Activated CD4-positive, alpha-beta T cell treated with anti-CD3 and anti-CD28 coated beads, Interleukin-2, amount 50 U/mL, for 16 hours (primary cell): ENCODE data around the gene NR1D1.
A peak's percentile ranks its signal among the peaks of the same experiment; 100 is the strongest.

Experiments
- DNase-seq: peaks from one replicate; pipeline ENCODE4 v3.0.0-alpha.2; 2020

The NR1D1 gene

DNA sequence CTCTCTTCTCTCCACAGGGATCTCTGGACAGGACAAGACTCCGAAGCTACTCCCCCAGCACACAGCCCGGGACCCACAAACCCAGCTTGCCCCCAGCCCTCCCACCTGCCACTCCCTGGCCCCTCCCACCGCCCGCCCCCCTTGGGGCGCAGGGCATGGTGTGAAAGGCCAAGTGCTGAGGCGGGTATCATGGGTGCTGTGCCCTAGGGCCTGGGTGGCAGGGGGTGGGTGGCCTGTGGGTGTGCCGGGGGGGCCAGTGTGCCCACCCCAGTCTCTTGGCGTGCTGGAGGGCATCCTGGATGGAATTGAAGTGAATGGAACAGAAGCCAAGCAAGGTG is 26.2 kb downstream of the NR1D1 start:
- DNase-seq: no peak

DNA sequence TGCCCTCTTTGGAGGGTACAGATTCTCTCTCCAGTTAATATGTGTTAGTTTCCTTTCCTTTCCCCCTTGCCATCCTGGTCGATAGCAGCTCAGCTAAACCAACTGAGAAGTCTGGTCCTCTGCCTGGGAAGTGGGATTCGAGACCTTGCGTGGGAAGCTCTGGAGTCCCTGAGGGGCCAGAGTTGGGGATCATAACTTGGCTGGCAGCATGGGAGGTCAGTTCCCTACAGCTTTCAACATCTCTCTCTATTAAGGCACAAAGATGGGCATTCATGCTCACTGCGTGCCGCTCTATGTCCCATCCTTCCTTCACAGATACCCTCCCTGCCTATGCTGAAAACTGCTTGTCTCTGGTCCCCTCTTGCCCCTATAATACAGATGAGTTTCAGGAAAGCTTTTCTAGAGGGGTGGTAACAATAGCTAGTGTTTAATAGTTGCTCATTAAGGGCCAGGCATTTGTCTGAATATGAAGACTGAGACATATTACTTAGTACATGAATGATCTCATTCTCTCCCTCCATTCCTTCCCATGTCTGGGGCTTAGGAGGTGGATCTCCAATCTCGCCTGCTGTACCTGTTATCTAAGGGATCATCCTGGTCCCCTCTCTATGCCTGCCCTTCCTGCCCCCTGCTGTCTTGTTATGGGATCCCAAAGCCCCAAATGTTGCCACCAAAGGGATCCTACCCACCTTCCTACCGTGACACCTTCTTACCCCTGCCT is 26.8 kb downstream of the NR1D1 start:
- no peak for DNase-seq

DNA sequence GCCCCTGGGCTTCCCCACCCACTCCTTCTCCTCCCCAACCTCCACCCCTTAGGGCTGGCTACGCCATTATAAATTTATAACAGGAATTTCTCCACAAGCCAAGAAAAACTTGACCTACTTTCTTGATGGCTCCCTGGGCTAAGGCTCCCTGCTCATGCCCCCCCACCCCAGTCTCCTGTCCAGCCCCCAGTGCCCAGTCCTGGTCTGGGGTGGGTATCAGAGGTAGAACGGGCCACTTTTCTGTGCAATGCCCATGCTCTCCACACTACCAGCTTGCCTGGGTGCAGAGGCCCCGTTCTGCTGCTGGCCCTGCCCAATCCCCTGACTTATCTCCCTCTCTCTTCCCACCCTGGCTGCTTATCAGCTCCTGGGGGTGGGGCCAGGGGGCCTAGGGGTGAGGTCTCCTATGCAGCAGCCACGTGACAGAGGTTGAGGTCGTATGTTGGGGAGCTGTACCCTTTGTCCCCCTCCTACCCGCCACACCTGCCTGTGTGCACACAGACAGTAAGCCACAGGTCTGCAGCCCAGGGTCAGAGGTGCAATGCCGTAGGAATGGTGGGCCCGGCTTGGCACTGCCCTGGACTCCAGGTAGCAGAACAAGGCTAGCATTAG is 27.5 kb downstream of the NR1D1 start:
- no peak for DNase-seq

DNA sequence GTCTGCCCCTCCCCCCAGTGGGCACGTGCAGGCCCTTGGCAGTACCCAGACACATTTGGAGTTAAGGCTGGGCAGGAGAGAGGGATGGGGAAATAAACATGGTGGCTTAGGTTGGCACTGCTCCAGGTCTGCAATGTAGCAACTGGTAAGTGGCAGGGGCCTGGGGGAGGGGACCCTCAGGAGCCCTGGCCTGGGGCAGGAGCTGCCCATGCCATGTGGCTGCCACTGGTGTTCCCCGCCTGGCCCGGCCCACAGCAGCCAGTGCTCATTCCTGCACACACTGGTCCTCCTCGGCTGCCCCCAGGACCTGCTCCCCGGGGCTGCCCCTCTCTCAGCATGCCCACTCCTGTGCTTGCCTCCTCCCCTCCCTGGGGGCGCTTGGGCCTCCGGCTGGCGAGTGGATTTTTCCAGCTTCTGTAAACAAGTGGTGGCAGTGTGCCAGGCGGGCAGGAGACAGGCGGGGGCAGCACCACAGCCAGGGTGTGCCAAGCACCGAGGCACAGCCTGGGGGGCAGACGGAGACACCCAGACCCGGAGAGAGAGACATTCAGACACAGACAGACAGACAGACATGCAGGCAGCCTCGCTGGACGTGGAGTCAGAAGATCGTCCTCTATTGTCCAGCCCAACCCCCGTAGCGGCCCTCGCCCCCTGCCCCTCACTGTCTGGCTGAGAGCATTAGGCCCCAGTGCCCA is 28.2 kb downstream of the NR1D1 start:
- no peak for DNase-seq

DNA sequence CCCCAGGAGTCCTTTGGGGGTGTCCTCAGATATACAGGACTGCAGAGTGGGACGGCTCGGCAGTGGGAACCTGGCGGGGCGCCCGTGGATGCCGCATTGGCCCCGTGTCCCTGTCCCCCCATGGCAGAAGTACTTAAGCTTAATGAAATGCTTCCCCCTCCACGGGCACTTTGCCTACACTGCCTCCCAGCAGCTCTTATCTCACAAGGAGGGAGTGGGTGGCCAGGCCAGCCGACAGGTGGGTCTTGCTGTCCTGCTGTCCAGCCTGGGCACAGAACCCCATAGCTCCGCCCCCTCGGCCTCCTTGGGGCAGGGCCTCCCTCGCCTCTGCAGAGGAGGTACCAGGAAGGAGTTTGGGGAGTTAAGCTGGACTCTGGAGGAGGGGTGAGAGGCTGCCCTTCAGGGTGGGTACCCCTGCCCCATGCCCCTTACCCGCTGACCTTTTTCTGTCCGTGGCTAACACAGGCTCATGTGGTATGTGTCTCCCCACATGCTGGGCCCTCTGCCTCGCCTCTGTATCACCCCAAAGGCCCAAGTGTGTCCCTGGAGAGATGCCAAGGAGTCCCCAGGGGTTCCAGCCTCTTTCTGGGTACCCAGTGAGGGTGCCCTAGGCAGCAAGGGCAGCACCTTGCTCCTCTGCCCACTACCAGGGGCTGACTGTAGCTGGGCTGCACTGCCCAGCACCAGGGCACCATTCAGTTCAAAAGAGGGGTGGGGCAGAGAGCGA is 28.9 kb downstream of the NR1D1 start:
- no peak for DNase-seq

DNA sequence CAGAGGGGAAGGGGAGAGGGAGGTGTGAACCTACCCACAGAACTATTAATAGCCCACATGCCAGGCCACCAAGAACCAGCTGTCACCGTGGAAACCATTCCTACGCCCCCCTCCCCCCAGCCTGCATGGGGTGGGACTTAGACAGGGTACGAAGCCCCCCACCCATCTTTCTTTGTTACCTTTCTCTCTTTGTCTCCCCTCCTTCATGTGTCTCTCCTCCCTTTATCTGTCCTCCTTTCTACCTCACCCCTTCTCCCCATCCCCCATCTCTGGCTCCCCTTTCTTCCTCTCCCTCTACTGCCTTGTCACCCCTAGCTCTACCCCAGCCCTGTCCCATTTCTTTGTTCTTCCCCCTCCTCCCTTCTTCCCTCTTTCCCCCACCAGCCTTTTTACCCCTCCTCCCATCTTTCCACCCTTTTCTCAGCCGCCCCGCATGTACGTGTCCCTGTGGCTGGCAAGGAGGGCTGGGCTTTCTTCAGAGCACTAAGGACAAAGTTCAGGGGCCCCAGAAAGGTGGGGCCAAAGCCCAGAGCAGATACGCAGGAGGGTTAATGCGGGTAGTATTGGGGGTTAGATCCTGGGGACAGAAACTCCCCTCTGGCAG is 29.6 kb downstream of the NR1D1 start:
- DNase-seq: no peak

DNA sequence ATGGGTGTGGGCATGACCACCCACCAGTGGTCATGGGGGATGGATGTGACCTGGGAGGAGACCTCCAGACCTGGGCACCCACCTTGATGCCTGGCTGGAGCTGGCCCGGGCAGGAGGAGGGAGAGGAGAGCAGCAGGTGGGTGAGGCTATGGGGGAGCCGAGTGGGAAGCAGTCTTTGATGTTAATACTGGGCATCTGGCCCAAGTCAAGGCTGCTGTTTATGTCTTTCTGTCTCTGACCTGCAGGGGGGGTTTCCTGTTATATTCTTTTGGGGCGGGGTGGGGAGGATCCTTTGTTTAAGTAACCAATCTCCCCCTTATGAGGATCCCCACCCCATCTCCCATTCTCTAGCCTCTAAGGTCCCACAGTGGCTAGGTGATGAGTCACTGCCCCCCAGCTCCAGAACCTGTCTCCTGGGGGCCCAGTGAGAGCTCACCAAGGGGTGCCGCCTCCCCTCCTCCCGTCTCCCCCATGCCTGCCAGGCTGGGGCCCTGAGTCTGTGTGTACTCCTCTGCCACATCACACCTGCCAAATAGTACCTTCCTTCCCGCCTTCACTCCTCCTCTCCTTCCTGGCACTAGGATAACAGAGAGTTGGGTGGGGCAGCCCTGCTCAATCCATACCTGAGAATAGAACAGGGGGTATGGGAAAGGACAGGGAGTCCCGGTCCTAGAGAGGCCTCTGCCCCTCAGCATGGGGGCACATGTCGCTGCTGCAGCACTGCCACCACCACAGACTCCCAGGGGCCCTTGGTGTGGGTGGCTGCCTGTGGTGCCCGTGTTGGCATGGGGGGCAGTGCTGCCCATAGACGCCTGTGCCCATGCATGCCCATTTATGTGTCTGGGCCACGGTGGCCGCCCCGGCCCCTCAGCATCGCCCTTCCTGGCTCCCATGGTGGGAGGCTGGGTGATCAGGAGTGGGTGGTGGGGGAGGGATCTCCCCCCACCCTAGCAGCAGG is 30.4 kb downstream of the NR1D1 start:
- peak; percentile 46 for DNase-seq

DNA sequence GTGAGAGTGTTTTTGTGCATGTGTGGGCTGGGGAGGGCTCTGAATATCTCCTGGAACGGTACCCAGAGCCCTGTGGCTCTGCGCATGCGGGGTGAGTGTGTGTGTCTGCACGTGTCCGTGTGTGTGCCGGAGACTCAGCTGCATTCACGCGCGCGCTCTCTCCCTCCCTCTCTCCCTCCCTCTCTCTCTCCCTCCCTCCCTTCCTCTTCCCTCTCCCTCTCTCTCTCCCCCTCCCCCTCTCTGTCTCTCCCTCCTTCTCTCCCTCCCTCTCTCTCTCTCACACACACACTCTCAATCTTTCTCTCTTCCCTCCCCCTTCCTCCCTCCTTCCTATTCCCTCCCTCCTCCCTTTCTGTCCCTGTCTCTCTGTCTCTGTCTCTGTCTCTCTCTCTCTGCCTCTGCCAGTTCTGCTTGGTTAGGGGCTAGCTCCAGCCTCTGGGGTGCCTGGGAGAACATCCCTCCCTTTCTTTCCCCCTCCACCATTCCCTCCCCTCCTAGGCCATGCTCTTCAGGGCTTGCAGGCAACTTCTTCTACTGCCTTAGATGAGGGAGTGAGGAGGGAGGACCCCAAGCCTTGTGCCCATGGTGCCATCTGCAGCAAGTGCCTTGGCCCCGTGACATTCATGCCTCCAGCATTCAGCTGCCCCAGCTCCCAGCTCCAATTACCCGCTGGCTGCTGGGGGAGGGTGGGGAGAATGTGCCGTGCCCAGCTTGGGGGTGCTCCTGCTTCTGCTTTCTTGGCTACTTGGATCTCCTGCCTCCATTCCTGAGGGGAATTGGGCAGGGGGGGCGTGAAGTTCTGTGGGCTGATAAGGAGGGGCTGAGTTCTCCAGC is 31.3 kb downstream of the NR1D1 start:
- peak; percentile 74 for DNase-seq

DNA sequence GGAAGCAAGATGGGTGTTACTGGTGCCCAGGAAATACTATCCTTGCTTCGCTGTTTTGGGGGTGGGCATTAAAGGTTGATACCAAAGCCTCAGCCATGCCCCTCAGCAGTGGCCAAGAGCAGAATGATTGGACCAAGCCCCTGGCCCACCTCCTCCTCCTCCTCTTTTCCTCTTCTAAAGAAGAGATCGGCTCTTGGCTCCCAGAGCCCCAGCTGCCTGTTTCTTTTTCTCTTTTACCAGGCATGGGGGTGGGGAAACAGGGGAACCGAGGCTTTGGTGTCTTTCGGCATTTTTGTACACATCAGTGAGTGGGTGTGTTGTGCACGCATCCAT is 31.8 kb downstream of the NR1D1 start:
- no peak for DNase-seq

DNA sequence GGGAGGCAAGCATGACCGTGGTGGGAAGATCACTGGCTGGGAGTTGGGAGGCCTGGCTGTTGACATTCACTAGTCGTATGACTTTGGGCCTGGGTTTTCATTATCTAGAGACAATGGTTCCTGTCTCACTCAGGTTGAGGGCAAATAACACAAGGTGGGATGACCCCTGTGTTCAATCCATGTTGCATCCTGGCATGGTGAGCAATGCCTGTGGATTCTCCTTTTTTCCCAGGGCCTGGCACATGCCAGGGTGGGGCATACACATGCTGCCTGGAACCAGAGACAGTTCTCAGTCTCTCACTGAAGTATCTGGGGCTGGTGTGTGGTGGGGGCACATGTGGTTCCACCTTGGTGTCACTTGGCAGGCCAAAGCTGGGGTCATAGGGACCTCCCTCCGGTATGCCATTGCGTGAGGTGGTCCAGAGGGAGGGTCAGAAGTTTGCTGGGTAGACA is 32.2 kb downstream of the NR1D1 start:
- no peak for DNase-seq

DNA sequence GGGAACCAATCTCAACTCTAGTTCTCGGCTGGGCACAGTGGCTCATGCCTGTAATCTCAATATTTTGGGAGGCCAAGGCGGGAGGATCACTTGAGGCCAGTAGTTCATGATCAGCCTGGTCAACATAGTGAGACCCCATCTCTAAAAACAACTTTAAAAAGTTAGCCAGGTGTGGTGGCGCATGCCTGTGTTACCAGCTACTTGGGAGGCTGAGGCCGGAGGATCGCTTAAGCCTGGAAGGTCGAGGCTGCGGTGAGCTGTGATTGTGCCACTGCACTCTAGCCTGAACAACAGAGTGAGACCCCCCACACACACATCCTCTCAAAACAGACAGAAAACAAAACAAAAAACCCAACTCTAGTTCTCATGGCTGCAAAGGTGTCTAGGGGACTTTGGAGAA is 32.7 kb downstream of the NR1D1 start:
- no peak for DNase-seq

DNA sequence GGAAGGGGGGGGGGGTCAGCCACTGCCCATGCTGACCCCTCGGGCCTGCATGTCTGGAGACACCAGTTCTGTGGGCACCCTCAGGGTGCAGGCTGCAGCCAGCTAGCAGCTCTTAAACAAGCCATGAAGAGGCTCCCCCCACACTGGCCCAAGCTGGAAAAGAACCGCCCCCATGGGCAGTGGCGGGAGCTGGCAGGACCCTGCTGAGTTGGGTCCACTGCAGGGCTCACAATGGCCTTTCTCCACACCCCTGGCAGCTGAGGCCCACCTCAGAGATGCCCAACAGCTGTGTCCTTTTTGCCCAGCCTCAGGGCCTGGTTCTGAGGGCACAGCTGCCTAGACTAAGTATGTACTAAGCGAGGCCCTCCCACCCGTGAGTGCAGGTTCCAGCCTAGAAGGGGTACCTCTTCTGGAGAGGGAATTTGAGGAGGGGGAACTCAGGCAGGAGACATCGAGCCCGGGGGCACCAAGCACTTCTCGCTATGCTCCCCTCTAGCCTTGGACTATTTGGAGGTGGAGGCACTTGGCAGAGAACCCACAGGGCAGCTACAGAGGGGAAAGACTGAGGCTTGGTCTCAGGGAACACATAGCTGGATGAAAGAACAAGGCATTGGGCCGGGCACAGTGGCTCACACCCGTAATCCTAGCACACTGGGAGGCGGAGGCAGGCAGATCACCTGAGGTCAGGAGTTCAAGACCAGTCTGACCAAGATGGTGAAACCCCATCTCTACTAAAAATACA is 34.4 kb downstream of the NR1D1 start:
- no peak for DNase-seq

DNA sequence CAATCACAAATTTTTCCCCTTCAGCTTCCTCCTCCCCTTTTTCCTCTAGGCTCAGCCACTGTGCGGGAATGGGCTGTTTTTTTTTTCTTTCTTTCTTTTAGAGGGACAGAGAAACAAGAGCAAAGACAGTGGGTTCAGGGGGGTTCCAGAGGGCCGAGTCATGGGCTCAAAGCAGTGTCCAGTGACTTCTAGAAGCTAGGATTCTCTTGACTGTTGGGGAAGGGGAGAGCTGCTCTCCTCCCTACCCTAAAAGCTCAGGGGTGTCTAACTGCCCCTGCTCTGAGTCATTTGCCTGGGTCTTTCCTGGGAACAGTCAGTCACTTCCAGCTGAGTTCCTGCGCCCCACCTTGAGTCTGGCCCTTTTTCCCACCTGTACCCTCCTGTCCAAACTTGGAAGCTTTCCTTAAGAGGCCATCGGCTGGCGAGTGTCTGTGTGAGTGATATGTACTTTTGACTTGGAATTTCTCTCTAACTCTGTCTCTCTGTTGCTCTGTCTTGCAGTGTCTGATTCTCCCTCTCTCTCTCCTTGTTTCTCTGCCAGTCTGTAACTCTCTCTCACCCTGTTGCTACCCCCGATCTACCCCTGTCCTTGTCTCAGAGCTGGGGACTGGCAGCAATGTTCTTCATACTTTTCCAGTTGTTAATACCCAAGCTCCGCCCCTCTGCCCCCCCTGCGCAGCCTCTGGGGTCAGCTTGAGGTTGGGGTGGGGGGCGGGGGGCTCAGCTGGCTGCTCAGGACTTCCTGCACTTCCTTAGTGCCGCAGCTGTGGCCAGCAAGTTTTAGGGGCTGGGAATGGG is 35.2 kb downstream of the NR1D1 start:
- DNase-seq: no peak

DNA sequence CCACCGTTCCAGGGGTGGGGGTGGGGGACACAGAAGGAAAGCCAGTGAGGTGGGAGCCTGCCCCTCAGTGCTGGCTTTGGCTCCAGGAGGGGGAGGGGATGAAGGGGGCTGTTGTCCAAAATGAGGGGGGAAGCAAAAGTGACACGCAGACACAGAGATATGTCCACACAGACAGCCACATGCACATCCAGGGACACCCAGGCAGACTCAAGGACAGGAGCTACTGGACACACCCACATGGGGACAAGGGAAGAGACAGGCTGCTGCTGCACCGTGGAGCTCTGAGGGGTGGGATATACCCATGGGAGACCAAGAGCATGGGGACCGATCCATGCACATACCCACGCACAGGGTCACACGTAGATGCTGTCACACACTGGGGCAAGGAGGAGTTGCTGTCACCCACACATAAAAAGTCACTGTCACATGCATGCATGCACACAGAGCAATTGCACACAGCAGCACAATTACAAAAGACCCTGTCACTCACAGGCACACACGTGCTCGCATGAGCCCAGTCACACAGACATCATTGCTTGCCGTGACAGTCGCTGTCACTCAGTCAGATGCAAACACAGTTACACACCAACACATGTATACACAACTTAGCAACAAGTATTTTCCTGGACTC is 36.4 kb downstream of the NR1D1 start:
- no peak for DNase-seq

DNA sequence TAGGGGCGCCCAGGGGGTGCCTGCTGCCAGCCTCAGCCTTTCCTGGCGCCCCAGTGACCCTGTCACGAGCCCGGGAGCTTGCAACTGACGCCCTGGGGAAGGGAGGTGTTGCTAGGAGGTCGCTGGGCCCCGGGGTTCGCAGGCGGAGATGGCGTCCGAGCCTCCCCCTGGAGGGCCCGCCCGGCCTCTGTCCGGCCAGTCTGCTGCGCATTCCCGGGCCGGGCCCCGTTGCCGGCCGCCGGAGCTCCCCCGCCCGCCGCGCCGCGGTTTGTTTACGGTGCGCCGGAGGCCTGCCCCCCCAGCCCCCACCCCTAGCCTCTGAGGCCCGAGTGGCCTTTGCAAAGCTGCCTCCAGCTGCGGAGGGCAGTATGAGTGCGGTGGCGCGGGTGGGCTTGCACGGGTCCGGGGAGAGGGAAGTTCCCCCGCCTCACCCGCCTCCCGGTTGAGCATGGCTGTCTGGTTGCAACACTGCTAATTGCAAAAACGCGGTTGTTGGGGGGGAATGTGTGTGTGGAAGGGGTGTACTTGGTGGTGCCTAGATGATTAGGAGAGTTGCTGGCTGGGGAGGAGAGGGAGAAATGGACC is 37.1 kb downstream of the NR1D1 start:
- no peak for DNase-seq

DNA sequence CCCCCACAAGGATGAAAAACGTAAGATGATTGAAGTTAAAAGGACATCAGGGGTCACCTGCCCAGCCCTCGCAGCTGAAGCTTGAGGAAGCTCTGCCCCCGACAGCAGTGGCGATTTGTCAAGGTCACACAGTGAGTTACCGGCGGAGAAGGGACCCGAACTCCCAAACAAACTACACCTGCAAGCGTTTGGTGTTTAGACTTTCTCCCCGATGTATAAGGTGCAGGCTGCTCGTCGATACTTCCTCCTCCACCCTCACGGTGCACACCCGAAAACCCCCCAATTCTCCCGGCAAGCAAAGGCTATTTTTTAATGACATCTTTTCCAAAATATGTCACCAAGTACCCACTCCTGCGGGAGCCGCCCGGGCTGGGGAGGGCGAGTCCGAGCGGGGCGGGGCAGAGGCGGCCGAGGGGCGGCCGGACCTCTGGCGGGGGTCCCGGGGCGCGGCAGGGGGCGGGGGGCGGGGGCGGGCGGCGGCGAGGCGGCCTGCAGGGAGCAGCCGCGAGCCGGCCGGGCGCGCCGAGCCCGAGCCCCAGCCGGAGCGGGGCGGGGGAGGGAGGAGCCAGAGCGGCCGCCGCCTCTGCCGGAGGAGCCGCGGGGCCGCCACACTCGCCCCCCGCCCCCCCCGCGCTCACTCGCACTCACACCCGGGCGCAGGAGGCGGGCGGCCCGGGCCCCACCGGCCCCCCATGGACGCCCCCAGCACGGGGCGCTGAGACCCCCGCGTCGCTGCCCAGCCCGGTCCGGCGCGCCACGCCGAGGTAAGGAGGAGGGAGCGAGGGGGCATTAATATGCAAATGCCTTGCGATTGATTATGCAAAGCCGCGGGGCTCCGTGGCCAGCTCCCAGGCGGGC is 37.8 kb downstream of the NR1D1 start, which contains the start of gene THRA:
Gene THRA, plus strand, starts transcription at position 637 of the 858 bp plus-strand sequence. CDS start 11,524 bp downstream, outside the sequence.
- DNase-seq: peak; percentile 52

DNA sequence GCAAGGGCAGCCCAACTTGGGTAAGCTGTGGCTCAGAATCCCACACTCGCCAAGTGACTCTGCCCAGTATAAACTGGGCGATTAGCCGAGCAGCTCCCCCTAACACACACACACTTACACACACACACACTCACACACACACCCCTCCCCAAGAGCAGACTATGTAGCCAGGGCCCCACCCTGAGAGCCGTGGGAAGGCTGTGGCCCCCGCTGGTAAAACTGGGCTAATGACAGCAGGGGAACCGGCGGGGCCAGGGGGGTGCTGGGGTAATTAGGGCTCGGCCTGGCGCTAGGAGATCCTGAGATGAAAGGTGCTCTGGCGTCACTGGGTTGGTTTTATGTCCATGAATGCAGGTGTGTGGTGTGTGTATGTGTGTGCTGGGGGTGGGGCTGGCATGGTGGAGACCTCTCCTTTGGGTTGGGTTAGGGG is 38.8 kb downstream of the NR1D1 start:
- no peak for DNase-seq
